Nephron progenitor cell (in vitro differentiated cells): ENCODE measurements around the gene MASTL.

Experiments
- DNase-seq: peaks from one replicate; pipeline ENCODE4 v3.0.0; 2021
- H3K27ac Mint-ChIP-seq: 2 replicates; pipeline ENCODE4 v1.8.0; 2021; ENCODE audit warnings: mild to moderate bottlenecking, moderate library complexity, mixed read lengths
- H3K27me3 Mint-ChIP-seq: 2 replicates; pipeline ENCODE4 v1.8.0; 2021; ENCODE audit warnings: mild to moderate bottlenecking, low read depth, mixed read lengths; ENCODE audit not compliant: poor library complexity
- H3K36me3 Mint-ChIP-seq: 2 replicates; pipeline ENCODE4 v1.8.0; 2021; ENCODE audit warnings: low read depth, mixed read lengths
- H3K4me1 Mint-ChIP-seq: 2 replicates; pipeline ENCODE4 v1.8.0; 2021; ENCODE audit warnings: mixed read lengths
- H3K4me3 Mint-ChIP-seq: 2 replicates; pipeline ENCODE4 v1.8.0; 2021; ENCODE audit warnings: mild to moderate bottlenecking, moderate library complexity, mixed read lengths
- H3K9me3 Mint-ChIP-seq: 2 replicates; pipeline ENCODE4 v1.8.0; 2021; ENCODE audit warnings: mild to moderate bottlenecking, moderate library complexity, mixed read lengths
- TF ChIP-seq, protein P1 (sequence below): fragments of 200-600 bp; sonication (generic); IDR thresholded peaks from 2 replicates; pipeline ENCODE4 v1.5.0; 2021; ENCODE audit warnings: antibody characterized with exemption

Gene MASTL

DNA sequence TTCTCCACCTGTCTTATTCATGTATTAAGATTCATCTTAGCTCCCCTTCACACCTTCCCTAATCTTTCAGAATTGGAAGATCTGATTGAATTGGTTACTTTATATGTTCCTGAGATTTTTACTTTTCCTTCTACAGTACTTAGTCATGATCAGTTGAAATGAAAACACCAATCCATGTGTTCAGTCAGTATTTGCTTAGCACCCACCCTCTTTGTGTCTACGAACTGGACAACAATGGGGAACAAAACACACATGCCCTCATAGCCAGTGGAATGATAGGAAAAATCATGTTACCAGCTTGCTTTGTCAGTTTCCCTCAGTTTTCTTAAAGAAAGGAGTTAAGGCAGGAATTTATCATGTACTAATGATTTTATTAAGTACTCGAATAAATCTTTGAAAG is 2.0 kb downstream of the MASTL start:
- TF ChIP-seq, protein P1, sequence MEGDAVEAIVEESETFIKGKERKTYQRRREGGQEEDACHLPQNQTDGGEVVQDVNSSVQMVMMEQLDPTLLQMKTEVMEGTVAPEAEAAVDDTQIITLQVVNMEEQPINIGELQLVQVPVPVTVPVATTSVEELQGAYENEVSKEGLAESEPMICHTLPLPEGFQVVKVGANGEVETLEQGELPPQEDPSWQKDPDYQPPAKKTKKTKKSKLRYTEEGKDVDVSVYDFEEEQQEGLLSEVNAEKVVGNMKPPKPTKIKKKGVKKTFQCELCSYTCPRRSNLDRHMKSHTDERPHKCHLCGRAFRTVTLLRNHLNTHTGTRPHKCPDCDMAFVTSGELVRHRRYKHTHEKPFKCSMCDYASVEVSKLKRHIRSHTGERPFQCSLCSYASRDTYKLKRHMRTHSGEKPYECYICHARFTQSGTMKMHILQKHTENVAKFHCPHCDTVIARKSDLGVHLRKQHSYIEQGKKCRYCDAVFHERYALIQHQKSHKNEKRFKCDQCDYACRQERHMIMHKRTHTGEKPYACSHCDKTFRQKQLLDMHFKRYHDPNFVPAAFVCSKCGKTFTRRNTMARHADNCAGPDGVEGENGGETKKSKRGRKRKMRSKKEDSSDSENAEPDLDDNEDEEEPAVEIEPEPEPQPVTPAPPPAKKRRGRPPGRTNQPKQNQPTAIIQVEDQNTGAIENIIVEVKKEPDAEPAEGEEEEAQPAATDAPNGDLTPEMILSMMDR = no peak
- peaks cover 3% of the 10 kb centered on the region for H3K27me3 Mint-ChIP-seq
- H3K27ac Mint-ChIP-seq = peak overlapping the region; percentile 98
- no peaks in the 10 kb centered on the region for H3K9me3 Mint-ChIP-seq
- peaks cover 43% of the 10 kb centered on the region for H3K36me3 Mint-ChIP-seq
- peaks cover 43% of the 10 kb centered on the region for H3K4me1 Mint-ChIP-seq
- DNase-seq = no peak
- H3K4me3 Mint-ChIP-seq = peak overlapping the region; percentile 100

DNA sequence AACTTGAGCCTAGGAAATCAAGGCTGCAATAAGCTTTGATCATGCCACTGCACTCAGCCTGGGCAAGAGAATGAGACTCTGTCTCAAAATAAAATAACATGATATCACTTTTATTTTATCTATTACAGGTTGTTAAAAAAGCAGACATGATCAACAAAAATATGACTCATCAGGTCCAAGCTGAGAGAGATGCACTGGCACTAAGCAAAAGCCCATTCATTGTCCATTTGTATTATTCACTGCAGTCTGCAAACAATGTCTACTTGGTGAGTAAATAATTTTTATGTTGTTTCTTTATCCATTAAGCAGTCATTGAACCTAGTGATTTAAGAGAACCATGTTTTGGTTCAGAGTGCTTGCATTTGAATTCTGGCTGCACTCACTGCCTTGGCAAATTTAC is 3.3 kb downstream of the MASTL start:
- H3K27me3 Mint-ChIP-seq = peaks cover 3% of the 10 kb centered on the region
- no peaks in the 10 kb centered on the region for H3K9me3 Mint-ChIP-seq
- H3K4me3 Mint-ChIP-seq = peak overlapping the region; percentile 100
- DNase-seq = no peak
- H3K27ac Mint-ChIP-seq = no peak overlapping the region
- H3K4me1 Mint-ChIP-seq = peaks cover 33% of the 10 kb centered on the region
- TF ChIP-seq, protein P1 = no peak
- peaks cover 43% of the 10 kb centered on the region for H3K36me3 Mint-ChIP-seq

DNA sequence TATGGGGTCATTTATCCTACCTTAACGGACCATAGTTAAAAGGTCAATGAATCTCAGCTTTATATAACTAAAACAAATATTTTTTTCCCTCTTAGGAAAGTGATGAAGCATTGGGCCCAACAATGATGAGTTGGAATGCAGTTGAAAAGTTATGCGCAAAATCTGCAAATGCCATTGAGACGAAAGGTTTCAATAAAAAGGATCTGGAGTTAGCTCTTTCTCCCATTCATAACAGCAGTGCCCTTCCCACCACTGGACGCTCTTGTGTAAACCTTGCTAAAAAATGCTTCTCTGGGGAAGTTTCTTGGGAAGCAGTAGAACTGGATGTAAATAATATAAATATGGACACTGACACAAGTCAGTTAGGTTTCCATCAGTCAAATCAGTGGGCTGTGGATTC is 14.7 kb downstream of the MASTL start:
- H3K9me3 Mint-ChIP-seq = no peaks in the 10 kb centered on the region
- TF ChIP-seq, protein P1 = no peak
- H3K27me3 Mint-ChIP-seq = no peaks in the 10 kb centered on the region
- H3K4me1 Mint-ChIP-seq = no peaks in the 10 kb centered on the region
- no peak overlapping the region for H3K4me3 Mint-ChIP-seq
- no peak for DNase-seq
- peak overlapping the region; percentile 20 for H3K27ac Mint-ChIP-seq
- peaks cover 43% of the 10 kb centered on the region for H3K36me3 Mint-ChIP-seq

DNA sequence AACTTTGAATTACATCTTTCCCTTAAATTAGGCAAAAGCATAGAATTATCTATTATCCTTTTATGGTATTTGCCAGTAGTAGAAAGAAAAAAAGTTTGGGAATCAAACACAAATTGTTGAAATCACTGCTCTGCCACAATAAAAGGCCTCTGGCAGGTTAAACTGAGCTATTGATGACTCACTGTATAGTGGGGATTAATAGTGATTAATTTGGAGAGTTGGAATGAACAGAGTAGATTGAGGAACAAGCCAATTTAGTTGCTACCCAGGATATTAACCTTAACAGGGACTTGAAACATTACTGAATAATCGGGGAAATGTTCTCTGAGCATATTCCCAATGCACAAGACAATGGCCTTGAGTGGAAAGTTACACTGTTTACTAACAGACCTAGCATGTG is 33.1 kb downstream of the MASTL start:
- H3K4me1 Mint-ChIP-seq = no peaks in the 10 kb centered on the region
- H3K36me3 Mint-ChIP-seq = peaks cover 28% of the 10 kb centered on the region
- no peak overlapping the region for H3K27ac Mint-ChIP-seq
- TF ChIP-seq, protein P1 = no peak
- no peaks in the 10 kb centered on the region for H3K9me3 Mint-ChIP-seq
- peaks cover 4% of the 10 kb centered on the region for H3K27me3 Mint-ChIP-seq
- no peak for DNase-seq
- no peak overlapping the region for H3K4me3 Mint-ChIP-seq

DNA sequence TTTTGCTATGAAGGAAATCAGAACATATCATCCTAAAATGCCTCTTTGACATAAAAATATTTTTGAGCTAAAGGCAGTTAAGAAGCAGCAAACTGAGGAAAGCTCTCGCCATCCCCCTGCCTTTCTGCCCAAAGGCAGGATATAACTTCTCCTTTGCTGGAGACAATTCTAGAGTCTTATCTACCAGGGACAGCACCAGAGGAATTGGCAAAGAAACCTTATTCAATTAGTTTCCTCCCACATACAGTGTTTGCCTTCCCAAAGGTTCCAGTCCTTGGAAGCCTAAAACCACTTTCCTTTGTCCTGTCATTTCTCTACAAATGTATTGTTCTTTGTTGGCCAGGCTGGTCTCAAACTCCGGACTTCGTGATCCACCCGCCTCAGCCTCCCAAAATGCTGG is 33.7 kb downstream of the MASTL start:
- no peak for DNase-seq
- Mint-ChIP-seq H3K36me3 (peaks cover 26% of the 10 kb centered on the region), H3K27ac (peak overlapping the region; percentile 36), H3K27me3 (peaks cover 4% of the 10 kb centered on the region), H3K4me1 (no peaks in the 10 kb centered on the region), H3K9me3 (no peaks in the 10 kb centered on the region), H3K4me3 (no peak overlapping the region)
- TF ChIP-seq, protein P1 = no peak

- Mint-ChIP-seq H3K27me3 (peaks cover 4% of the 10 kb centered on the region), H3K27ac (no peak overlapping the region), H3K4me1 (no peaks in the 10 kb centered on the region), H3K4me3 (no peak overlapping the region), H3K36me3 (peaks cover 11% of the 10 kb centered on the region), H3K9me3 (no peaks in the 10 kb centered on the region)
- TF ChIP-seq, protein P1 = no peak
- no peak for DNase-seq
These were observed 35.4 kb downstream of the MASTL start for GRCh38 chr10:27190508-27190907.
